ENCODE results near the gene TIMP3. TPM values are rescaled to one million over a fixed set of nuclear protein-coding genes. Genes with fewer than 3 reads are reported as not detected.

TIMP3 gene
- total RNA-seq, 2 experiments from 2014 or later: 0.07 TPM

GRCh38 chr22:32800994-32801536 is 440 bp upstream of the TIMP3 start:
- no peak overlapping the region for H3K4me3 Mint-ChIP-seq
- CTCF ChIA-PET: interaction anchor here (0.9 to 7.5 kb wide), 5 partner anchors 9 to 273 kb away, joined by 3 to 119 read pairs (median 4); no protein-coding TSS in a partner anchor
- H3K36me3 Mint-ChIP-seq (ENCODE audit: low read depth): no peaks in the 10 kb centered on the region
- POLR2A ChIA-PET: no interaction called here
- H3K27me3 Mint-ChIP-seq: peaks cover 43% of the 10 kb centered on the region
- intact Hi-C loops (cut with micrococcal nuclease): no loop called here
- H3K9me3 Mint-ChIP-seq: no peaks in the 10 kb centered on the region
- TF ChIP-seq CTCF (IDR thresholded peaks at IDR 0.05): no peak
- H3K27ac Mint-ChIP-seq: no peak overlapping the region
- ATAC-seq (no peak), DNase-seq (no peak)
- peaks cover 4% of the 10 kb centered on the region for H3K4me1 Mint-ChIP-seq (ENCODE audit: low read depth)

DNA sequence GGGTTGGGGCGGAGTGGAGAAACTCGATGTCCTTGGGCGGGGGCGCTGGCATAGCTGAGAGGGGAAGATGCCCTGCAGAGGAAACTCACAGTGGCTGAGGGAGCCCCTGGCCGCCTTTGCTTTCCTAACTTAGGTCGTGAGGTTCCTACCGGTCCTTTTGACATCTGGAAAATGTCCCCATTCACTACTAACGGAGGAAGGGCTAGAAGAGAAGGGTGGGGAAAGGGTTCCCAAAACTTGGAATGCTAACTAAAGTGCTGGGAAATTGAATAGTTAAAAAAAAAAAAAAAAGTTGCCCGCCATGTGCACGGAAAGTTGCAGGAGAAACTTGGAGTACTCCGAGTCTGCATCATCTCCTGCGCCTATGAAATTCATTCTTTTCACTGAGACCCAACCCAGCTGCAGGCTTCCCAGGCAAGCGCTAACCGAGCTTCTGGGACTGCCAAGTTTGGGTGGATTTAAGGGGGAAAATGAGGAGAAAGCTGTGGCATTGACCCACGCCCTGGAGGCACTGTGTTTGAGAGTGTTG is 796 bp downstream of the TIMP3 start:
- DNase-seq (no peak), ATAC-seq (no peak)
- Mint-ChIP-seq H3K27me3 (peaks cover 43% of the 10 kb centered on the region), H3K4me3 (no peak overlapping the region), H3K9me3 (no peaks in the 10 kb centered on the region), H3K27ac (no peak overlapping the region), H3K4me1 (ENCODE audit: low read depth) (peaks cover 4% of the 10 kb centered on the region), H3K36me3 (ENCODE audit: low read depth) (no peaks in the 10 kb centered on the region)
- POLR2A ChIA-PET: no interaction called here
- CTCF ChIA-PET: interaction anchor here (1.2 to 1.4 kb wide), 2 partner anchors 142 to 183 kb away, joined by 3 read pairs; no protein-coding TSS in a partner anchor
- intact Hi-C loops (cut with micrococcal nuclease): no loop called here
- no peak for TF ChIP-seq CTCF (IDR thresholded peaks at IDR 0.05)

DNA sequence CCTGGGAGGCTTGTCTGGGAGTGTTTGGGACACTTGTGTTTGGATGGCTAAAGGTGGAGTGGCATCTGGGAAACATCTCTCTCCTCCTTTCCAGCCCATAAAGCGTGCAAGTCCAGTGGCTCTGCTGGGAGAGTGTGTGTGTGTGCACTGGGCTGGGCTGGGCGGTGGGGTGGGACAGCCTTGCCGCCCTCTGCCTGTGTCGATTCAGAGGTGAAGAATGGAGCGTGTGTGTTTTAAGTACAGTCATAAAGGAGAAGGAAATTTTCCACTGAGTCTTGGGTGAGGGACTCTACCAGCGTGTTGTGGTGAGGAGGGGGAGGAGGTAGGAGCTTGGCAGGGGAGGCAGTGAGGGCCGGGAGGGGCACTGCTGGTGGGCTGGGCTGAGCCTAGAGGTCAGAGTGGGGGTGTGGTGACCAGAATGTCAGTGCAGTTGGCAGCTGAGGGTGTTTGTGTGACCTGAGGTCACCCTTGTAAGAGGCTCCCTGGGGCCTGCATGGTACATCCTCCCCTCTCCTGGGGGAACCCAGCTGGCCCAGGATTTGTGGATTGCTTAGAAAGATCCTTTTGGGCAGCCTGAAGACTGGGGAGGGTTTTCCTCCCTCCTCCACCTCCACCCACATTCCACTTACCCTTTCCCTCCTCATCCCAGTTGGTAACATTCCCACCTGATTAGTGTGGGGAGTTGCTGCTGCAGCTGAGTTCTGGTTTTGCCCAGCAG is 1.7 kb downstream of the TIMP3 start:
- Mint-ChIP-seq H3K36me3 (ENCODE audit: low read depth) (no peaks in the 10 kb centered on the region), H3K27ac (no peak overlapping the region), H3K9me3 (no peaks in the 10 kb centered on the region), H3K27me3 (peaks cover 43% of the 10 kb centered on the region), H3K4me1 (ENCODE audit: low read depth) (peaks cover 4% of the 10 kb centered on the region), H3K4me3 (no peak overlapping the region)
- DNase-seq: peak; percentile 3
- ChIA-PET CTCF (interaction anchor here (1.4 kb wide), 1 partner anchor 143 kb away, joined by 3 read pairs; no protein-coding TSS in a partner anchor), POLR2A (no interaction called here)
- intact Hi-C loops (cut with micrococcal nuclease): no loop called here
- ATAC-seq: no peak
- no peak for TF ChIP-seq CTCF (IDR thresholded peaks at IDR 0.05)

- no peaks in the 10 kb centered on the region for H3K36me3 Mint-ChIP-seq (ENCODE audit: low read depth)
Measured at GRCh38 chr22:32803738-32804435, 2.4 kb downstream of the TIMP3 start.

More at GRCh38 chr22:32803738-32804435, 2.4 kb downstream of the TIMP3 start:
- H3K4me1 Mint-ChIP-seq (ENCODE audit: low read depth): peaks cover 4% of the 10 kb centered on the region
- ATAC-seq (no peak), DNase-seq (no peak)
- ChIA-PET CTCF (no interaction called here), POLR2A (no interaction called here)
- H3K4me3 Mint-ChIP-seq: no peak overlapping the region
- no peak for TF ChIP-seq CTCF (IDR thresholded peaks at IDR 0.05)
- H3K27me3 Mint-ChIP-seq: peaks cover 41% of the 10 kb centered on the region
- H3K27ac Mint-ChIP-seq: no peak overlapping the region
- H3K9me3 Mint-ChIP-seq: no peaks in the 10 kb centered on the region
- intact Hi-C loops (cut with micrococcal nuclease): no loop called here
